GM18499 (cell line): ENCODE results near the gene CWC25.
"Not testable (repeated sequence)": the region's sequence is repeated elsewhere in the genome, so short reads cannot be mapped to it uniquely, and the experiment has no call there.

Experiments used
- ATAC-seq: cut with Tn5 transposase; IDR thresholded peaks from one replicate; pipeline ENCODE4 v1.9.1; 2021; ENCODE audit warnings: moderate number of reproducible peaks; ENCODE audit not compliant: insufficient read depth, unreplicated experiment

The CWC25 gene

DNA sequence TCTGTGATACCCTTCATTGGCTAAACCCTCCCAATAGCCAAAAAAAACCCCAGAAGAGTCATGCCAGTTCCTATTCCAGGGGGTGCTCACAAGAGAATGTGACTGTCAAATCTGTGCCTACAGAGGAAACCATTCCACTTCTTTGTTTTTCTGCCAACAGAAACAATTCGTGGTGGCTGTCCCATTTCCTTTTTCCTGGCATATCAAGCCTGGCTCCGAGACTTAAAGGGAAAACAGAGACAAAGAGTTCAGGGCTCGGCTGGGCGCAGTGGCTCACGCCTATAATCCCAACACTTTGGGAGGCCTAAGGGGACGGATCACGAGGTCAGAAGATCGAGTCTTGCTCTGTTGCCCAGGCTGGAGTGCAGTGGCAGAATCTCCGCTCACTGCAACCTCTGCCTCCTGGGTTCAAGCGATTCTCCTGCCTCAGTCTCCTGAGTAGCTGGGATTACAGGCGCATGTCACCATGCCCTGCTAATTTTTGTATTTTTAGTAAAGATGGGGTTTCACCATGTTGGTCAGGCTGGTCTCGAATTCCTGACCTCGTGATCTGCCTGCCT, 34.9 kb downstream of the CWC25 start:
- not testable (repeated sequence) for ATAC-seq

GRCh38 chr17:38789185-38789584, 35.9 kb downstream of the CWC25 start:
- no peak for ATAC-seq

DNA sequence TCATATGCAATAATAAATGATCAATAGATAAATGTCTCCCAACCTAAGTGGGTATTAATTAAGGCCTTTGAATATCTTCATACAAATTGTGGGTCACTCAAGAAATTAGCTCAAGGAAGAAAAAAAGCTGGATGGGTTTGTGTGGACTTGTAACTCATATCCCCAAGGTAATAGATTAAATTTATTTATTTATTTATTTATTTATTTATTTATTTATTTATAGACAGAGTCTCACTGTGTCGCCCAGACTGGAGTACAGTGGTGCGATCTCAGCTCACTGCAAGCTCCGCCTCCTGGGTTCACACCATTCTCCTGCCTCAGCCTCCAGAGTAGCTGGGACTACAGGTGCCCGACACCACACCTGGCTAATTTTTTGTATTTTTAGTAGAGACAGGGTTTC, 37.1 kb downstream of the CWC25 start:
- not testable (repeated sequence) for ATAC-seq

GRCh38 chr17:38786372-38786771, 38.7 kb downstream of the CWC25 start:
- no peak for ATAC-seq

- ATAC-seq = no peak
These were observed 41.9 kb downstream of the CWC25 start for GRCh38 chr17:38783227-38783626.

DNA sequence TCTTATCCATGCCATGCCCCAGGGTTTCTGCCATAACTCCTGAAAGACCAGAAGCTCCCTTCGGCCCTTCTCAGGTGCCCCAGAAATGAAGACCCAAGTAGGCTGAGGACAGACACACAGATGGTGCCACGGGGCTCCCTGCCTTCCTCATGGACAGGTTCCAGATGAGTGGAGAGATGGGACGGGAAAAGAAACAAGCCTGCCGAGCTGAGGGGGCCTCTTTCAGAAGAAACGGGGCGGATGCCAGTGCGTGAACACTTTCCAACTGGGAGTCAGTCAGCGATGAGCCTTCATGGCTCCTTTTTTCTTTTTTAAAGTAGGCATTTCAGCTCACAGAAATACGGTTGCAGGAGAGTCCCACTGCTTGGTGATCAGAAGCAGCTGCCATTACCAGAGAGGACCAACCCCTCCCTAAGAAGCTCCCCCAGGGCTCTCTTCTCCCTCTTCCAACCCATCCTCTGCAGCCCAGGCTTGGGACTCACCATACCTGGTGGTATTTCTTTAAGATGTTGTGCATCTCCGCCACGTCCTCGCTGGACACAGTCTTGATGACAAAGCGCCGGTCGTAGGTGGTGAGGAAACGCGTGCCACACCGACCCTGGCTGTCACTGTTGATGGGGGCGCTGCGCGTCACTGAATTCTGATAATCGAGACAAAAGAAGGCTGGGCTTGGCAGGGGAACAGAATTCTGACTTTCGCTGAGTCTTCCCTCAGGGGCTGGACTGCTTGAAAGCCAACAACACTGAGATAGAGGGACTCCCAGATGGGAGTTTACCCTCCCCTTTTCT, 45.0 kb downstream of the CWC25 start:
- no peak for ATAC-seq

- no peak for ATAC-seq
These were observed 47.4 kb downstream of the CWC25 start for GRCh38 chr17:38777641-38778250.

- ATAC-seq = no peak
These were observed 51.9 kb downstream of the CWC25 start for GRCh38 chr17:38773258-38773657.

- no peak for ATAC-seq
These were observed 56.7 kb downstream of the CWC25 start for GRCh38 chr17:38768417-38768816.

- ATAC-seq = no peak
These were observed 58.8 kb downstream of the CWC25 start for GRCh38 chr17:38766341-38766740.

DNA sequence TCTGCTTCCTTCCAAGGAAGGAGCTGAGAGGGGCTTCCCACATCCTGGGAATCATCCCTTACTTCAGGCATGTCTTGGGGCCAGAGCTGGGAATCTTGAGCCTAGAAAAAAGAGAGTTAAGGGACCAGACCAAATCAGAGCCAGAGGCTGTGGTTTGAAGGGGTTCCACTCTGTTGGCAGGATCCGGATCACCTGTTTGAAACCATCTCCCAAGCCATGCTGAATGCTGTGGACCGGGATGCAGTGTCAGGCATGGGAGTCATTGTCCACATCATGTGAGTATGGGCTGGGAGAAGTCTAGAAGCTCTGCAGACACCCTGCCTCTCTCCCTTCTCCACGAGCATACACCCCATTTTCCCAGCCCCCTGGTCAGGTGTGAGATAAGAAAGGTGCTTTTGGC, 62.9 kb downstream of the CWC25 start:
- no peak for ATAC-seq

GRCh38 chr17:38761612-38762011, 63.5 kb downstream of the CWC25 start:
- no peak for ATAC-seq

DNA sequence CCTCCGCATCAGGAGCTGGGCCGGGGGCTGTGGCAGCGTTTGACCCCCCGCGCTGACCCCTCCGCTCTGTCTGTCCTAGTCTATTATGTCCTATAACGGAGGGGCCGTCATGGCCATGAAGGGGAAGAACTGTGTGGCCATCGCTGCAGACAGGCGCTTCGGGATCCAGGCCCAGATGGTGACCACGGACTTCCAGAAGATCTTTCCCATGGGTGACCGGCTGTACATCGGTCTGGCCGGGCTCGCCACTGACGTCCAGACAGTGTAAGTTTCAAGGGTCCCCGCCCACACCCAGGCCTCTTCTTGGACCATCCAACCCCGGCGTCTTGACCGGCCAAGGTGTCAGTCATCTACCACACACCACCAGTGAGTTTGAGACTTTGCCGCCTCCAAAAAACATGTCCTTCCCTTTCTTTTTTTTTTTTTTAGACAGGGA, 72.0 kb downstream of the CWC25 start:
- no peak for ATAC-seq

- ATAC-seq = peak; percentile 62
These were observed 72.6 kb downstream of the CWC25 start, which contains the start of gene PSMB3 for GRCh38 chr17:38752308-38753070. TSS of gene PSMB3 (plus strand) at chr17:38752741. CDS start at chr17:38752827, 86 bp downstream.

DNA sequence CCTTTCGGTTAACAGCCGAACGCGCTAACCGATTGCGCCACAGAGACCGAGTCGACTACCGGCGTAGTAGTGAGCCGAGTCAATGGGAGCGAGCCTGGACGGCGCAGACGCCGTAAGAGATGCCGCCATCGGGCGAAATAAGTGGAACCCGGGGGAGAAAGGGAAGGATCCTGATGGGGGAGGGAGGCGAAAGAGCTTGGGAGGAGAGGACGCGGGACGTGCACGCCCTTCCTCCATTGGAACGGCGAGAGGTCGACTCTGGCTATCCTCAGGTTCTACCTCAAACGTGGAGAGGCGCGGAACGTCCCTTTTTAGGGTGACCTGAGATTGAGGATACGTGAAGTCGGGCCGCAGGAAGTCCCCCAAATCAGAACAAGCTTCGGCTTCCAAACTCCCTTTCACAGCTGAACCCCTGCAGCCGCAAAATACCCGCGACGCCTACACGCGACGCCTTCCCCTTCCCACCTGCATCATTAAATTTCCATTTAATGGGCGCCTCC, 73.3 kb downstream of the CWC25 start:
- ATAC-seq = no peak

- no peak for ATAC-seq
These were observed 73.8 kb downstream of the CWC25 start for GRCh38 chr17:38751144-38751807.
